Endodermal cell (in vitro differentiated cells): ENCODE measurements around the gene TMEM19. TPM values are rescaled to one million over a fixed set of nuclear protein-coding genes. Genes with fewer than 3 reads are reported as not detected.

Experiments used
- DNase-seq: peaks from one replicate; pipeline ENCODE4 v3.0.0-alpha.2; 2017
- H3K27ac ChIP-seq: 2 replicates; pipeline ENCODE4 v1.5.1; 2013; ENCODE audit warnings: mild to moderate bottlenecking, low read depth, low read length, moderate library complexity
- H3K27me3 ChIP-seq: 2 replicates; pipeline ENCODE4 v1.6.1; 2013; ENCODE audit warnings: mild to moderate bottlenecking, low read length, moderate library complexity; ENCODE audit not compliant: insufficient read depth, control insufficient read depth, poor library complexity, severe bottlenecking
- H3K36me3 ChIP-seq: 2 replicates; pipeline ENCODE4 v1.7.0; 2013; ENCODE audit warnings: mild to moderate bottlenecking, low read length, moderate library complexity; ENCODE audit not compliant: control insufficient read depth, insufficient read depth
- H3K4me1 ChIP-seq: one replicate; pipeline ENCODE4 v1.7.0; 2013; ENCODE audit warnings: low read length; ENCODE audit not compliant: control insufficient read depth, insufficient read depth
- H3K4me3 ChIP-seq: 2 replicates; pipeline ENCODE4 v1.5.1; 2013; ENCODE audit warnings: mild to moderate bottlenecking, low read length, moderate library complexity
- H3K9ac ChIP-seq: 2 replicates; pipeline ENCODE4 v1.6.1; 2013; ENCODE audit warnings: mild to moderate bottlenecking, low read length, moderate library complexity; ENCODE audit not compliant: poor library complexity, severe bottlenecking; ENCODE audit errors: extremely low read depth
- H3K9me3 ChIP-seq: 2 replicates; pipeline ENCODE4 v1.6.1; 2013; ENCODE audit warnings: mild to moderate bottlenecking, low read length, moderate library complexity; ENCODE audit not compliant: control insufficient read depth
- H3K27ac Mint-ChIP-seq: 2 replicates; pipeline ENCODE4 v1.8.0; 2020; ENCODE audit warnings: mixed read lengths
- H3K27me3 Mint-ChIP-seq: 2 replicates; pipeline ENCODE4 v1.8.0; 2021; ENCODE audit warnings: mild to moderate bottlenecking, mixed read lengths; ENCODE audit not compliant: insufficient read depth
- H3K36me3 Mint-ChIP-seq: 2 replicates; pipeline ENCODE4 v1.8.0; 2020; ENCODE audit warnings: low read depth, mixed read lengths
- H3K4me1 Mint-ChIP-seq: 2 replicates; pipeline ENCODE4 v1.8.0; 2020; ENCODE audit warnings: mixed read lengths
- H3K4me3 Mint-ChIP-seq: 2 replicates; pipeline ENCODE4 v1.8.0; 2020; ENCODE audit warnings: mild to moderate bottlenecking, moderate library complexity, mixed read lengths
- H3K9me3 Mint-ChIP-seq: 2 replicates; pipeline ENCODE4 v1.8.0; 2020; ENCODE audit warnings: mild to moderate bottlenecking, mixed read lengths
- CTCF ChIP-seq: fragments of 200-600 bp; sonication (generic); conservative IDR thresholded peaks from 2 replicates; pipeline ENCODE4 v1.5.0; 2021; ENCODE audit warnings: antibody characterized with exemption, mild to moderate bottlenecking
- WGBS, 2 experiments: methylation state at CpG; one replicate each; pipeline versions ENCODE4 v1.1.5 to v1.1.7; 2013; ENCODE audit warnings: missing lambda C conversion rate in 2 of 2, mixed read lengths in 1 of 2; ENCODE audit not compliant: insufficient coverage in 1 of 2, insufficient read length in 1 of 2; 5-methylcytosine and 5-hydroxymethylcytosine counted together
- long read RNA-seq, 4 experiments: library from polyadenylated mRNA in 2 of 4; library from RNA in 1 of 4; library from capped mRNA in 1 of 4; stranded (forward) in 3 of 4; unstranded in 1 of 4; transcript quantifications; one replicate each; pipeline ENCODE4 v2.0.0, GENCODE V29; 2020 to 2021; ENCODE audit warnings: inconsistent platforms in 1 of 4
- polyA plus RNA-seq, 2 experiments: library from polyadenylated mRNA; stranded (reverse); fragments of 50-300 nt; gene quantifications; one replicate each; pipeline ENCODE4 v1.2.3, GENCODE V29; 2013
- total RNA-seq, 2 donors: library from RNA; stranded (reverse); fragmentation: NEBNext Ultra II Directional in 1 of 2; extraction: Animal tissue kit (Norgen Biotek cat#: 25700) in 1 of 2; gene quantifications; 2 replicates in 1 of 2; 3 replicates in 1 of 2; pipeline ENCODE4 v1.2.1, GENCODE V29; 2021

Gene TMEM19
- 10 to 100 TPM; 12.7 to 15.9 TPM for total RNA-seq
- polyA plus RNA-seq (2013, experiment 1 of 2): 13.4 TPM
- 13.7 TPM for polyA plus RNA-seq (2013, experiment 2 of 2)
- long read RNA-seq, experiment 1, full-length matches to known transcripts: 2 of 6 reads
- long read RNA-seq, experiment 1, partial matches to known transcripts: 1 of 6 reads
- long read RNA-seq, experiment 1, other reads (novel, unspliced or antisense): 3 of 6 reads
- long read RNA-seq, experiment 2, full-length matches to known transcripts: 26 of 37 reads
- long read RNA-seq, experiment 2, partial matches to known transcripts: 0 of 37 reads
- long read RNA-seq, experiment 2, other reads (novel, unspliced or antisense): 11 of 37 reads
- long read RNA-seq, experiment 3, full-length matches to known transcripts: 46 of 87 reads
- long read RNA-seq, experiment 3, partial matches to known transcripts: 5 of 87 reads
- long read RNA-seq, experiment 3, other reads (novel, unspliced or antisense): 36 of 87 reads
- long read RNA-seq, experiment 4, full-length matches to known transcripts: 12 of 36 reads
- long read RNA-seq, experiment 4, partial matches to known transcripts: 1 of 36 reads
- long read RNA-seq, experiment 4, other reads (novel, unspliced or antisense): 23 of 36 reads

DNA sequence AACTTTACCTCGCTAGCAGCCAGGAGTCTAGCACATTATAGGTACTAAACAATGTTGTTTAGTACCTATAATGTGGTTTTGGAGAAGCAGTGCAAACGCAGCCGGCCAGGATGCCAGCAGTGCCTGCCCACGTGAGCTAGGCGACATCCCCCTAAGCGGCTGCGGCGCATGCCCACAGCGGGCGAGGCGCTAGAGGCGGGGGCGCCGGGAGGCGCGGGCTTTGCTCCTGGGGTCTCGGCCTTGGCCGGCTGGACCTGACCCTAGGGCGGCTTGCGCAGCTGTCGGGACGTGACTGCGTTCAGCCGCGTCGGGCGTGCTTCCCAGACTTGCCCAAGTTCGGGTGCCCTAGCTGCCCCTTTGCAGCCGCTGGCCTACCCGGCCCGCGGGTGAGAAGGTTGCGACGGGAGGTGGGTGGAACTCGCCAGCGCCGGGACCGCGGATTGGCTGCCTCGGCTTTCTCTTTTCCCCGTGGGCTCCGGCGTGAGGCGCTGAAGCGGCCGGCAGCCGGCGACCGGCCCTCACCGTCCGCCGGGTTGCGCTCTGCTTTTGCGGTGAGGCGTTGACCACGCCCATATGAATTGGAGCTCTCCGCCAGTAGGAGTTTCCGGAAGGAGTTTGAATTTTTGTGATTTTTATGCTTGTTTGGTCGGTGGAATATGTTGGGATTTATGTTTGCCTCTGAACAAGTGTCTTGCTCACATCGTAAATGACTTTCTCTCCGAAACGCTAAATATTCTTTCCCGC lies at the start of gene TMEM19:
TMEM19 (plus strand) TSS at position 169 of the 744 bp plus-strand sequence. CDS start 599 bp downstream, outside the sequence.
- Mint-ChIP-seq H3K36me3 (no peaks in the 10 kb centered on the region), H3K27ac (peak within 1 kb of the TSS; percentile 87), H3K9me3 (no peaks in the 10 kb centered on the region), H3K4me1 (peaks cover 7% of the 10 kb centered on the region), H3K27me3 (no peaks in the 10 kb centered on the region), H3K4me3 (peak within 1 kb of the TSS; percentile 73)
- H3K4me3 ChIP-seq: peak within 1 kb of the TSS; percentile 99
- peak; percentile 38 for TF ChIP-seq CTCF
- no peaks in the 10 kb centered on the region for H3K9me3 ChIP-seq
- WGBS, 2 experiments: 0 to 1% methylated on average over 26 to 62 of the region's 63 CpGs
- H3K4me1 ChIP-seq: no peaks in the 10 kb centered on the region
- peak; percentile 97 for DNase-seq
- H3K9ac ChIP-seq: peak within 1 kb of the TSS; percentile 80
- peak within 1 kb of the TSS; percentile 83 for H3K27ac ChIP-seq
- peaks cover 4% of the 10 kb centered on the region for H3K36me3 ChIP-seq
- H3K27me3 ChIP-seq: no peaks in the 10 kb centered on the region

DNA sequence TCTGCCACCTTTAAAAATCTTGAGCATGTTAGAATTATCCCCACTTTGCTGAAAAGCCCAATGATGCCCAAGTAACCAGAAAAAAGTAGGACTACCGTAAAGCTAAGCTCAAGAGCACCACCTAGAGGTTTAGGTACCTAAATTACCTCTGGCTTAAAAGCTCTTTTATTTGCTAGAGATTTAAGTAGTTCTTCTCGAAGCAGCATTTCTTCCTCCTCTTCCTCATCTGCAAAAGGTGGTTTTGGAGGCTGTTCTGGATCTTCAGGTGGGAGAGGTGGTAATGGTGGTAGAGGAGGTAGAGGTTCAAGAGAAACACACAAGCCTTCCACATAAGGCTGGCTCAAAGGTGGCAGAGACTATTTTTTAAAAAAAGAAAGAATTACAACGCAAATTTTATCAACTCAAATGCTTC lies 49.2 kb upstream of the TMEM19 start:
- Histone ChIP-seq H3K9ac (no peak overlapping the region), H3K4me3 (no peak overlapping the region), H3K4me1 (peaks cover 6% of the 10 kb centered on the region), H3K36me3 (peaks cover 95% of the 10 kb centered on the region), H3K27ac (no peak overlapping the region), H3K9me3 (no peaks in the 10 kb centered on the region), H3K27me3 (no peaks in the 10 kb centered on the region)
- no peaks in the 10 kb centered on the region for H3K27me3 Mint-ChIP-seq
- WGBS, 2 experiments: 79% methylated on average over 3 of the region's 3 CpGs; no CpG with 5 or more reads in 1 of the 2 experiments
- H3K4me3 Mint-ChIP-seq: no peak overlapping the region
- peak; percentile 88 for TF ChIP-seq CTCF
- H3K27ac Mint-ChIP-seq: peak overlapping the region; percentile 44
- DNase-seq: peak; percentile 50
- peaks cover 67% of the 10 kb centered on the region for H3K36me3 Mint-ChIP-seq
- H3K9me3 Mint-ChIP-seq: no peaks in the 10 kb centered on the region
- H3K4me1 Mint-ChIP-seq: peaks cover 7% of the 10 kb centered on the region

DNA sequence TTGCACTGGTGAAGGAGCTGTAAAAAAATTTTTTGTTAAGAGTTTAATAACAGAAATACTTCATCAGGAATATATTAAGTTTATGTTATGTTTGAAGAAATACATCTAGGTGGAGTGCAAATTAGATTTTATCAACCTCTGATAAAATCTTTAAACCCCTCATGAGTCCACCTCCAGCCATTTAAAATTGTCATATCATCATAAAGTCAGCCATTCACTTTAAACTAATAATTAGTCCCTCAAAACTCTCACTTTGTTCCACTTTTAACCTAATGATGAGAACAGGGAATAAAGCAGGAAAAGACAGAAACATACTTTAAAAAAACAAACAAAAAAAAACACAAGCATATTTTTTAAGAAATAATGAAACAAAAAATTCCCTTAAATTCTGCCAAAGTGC lies 47.4 kb upstream of the TMEM19 start:
- peaks cover 63% of the 10 kb centered on the region for H3K36me3 Mint-ChIP-seq

More for the DNA sequence above, 47.4 kb upstream of the TMEM19 start:
- Mint-ChIP-seq H3K4me1 (peaks cover 17% of the 10 kb centered on the region), H3K27me3 (no peaks in the 10 kb centered on the region), H3K27ac (peak overlapping the region; percentile 55), H3K9me3 (no peaks in the 10 kb centered on the region), H3K4me3 (no peak overlapping the region)
- H3K27me3 ChIP-seq: no peaks in the 10 kb centered on the region
- no peaks in the 10 kb centered on the region for H3K9me3 ChIP-seq
- no peak overlapping the region for H3K27ac ChIP-seq
- peaks cover 89% of the 10 kb centered on the region for H3K36me3 ChIP-seq
- no peak overlapping the region for H3K4me3 ChIP-seq
- no peak for TF ChIP-seq CTCF
- no peak for DNase-seq
- peaks cover 6% of the 10 kb centered on the region for H3K4me1 ChIP-seq
- H3K9ac ChIP-seq: no peak overlapping the region
